VCaP (cell line): ENCODE data around the gene CCDC24.

Experiments used
- H3K27ac ChIP-seq: fragments of 450-650 bp; 2 replicates; pipeline ENCODE4 v1.5.1; 2017
- TF ChIP-seq, protein P1 (sequence below): fragments of 450-650 bp; conservative IDR thresholded peaks from 2 replicates; pipeline ENCODE4 v1.5.1; 2017; ENCODE audit warnings: mild to moderate bottlenecking, moderate library complexity

The CCDC24 gene

GRCh38 chr1:44002606-44003157 is 11.3 kb downstream of the CCDC24 start:
- TF ChIP-seq, protein P1, sequence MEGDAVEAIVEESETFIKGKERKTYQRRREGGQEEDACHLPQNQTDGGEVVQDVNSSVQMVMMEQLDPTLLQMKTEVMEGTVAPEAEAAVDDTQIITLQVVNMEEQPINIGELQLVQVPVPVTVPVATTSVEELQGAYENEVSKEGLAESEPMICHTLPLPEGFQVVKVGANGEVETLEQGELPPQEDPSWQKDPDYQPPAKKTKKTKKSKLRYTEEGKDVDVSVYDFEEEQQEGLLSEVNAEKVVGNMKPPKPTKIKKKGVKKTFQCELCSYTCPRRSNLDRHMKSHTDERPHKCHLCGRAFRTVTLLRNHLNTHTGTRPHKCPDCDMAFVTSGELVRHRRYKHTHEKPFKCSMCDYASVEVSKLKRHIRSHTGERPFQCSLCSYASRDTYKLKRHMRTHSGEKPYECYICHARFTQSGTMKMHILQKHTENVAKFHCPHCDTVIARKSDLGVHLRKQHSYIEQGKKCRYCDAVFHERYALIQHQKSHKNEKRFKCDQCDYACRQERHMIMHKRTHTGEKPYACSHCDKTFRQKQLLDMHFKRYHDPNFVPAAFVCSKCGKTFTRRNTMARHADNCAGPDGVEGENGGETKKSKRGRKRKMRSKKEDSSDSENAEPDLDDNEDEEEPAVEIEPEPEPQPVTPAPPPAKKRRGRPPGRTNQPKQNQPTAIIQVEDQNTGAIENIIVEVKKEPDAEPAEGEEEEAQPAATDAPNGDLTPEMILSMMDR: no peak; the same call in 1 of the 2 replicates
- no peak overlapping the region for H3K27ac ChIP-seq

DNA sequence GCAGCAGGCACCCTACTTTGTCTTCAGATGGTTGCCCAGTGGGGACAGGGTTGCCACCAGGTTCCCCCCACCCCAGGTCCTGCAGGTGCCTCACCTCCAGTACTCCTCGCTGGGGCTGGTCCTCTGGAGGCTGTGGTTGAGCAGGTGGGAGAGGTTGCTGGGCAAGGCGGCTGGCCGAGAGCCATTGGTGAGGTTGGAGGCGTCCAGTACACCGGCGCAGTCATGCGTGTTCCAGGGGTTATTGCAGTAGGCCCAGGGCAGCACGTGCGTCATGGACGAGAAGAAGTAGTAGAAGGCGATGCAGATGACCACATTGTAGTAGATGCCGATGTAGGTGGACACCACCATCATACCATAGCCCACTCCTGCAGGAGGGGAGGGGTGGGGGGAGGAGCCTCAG is 16.9 kb downstream of the CCDC24 start:
- no peak overlapping the region for H3K27ac ChIP-seq
- TF ChIP-seq, protein P1: no peak

- H3K27ac ChIP-seq: no peak overlapping the region
- TF ChIP-seq, protein P1: no peak
Observed at GRCh38 chr1:44010935-44011471, 19.6 kb downstream of the CCDC24 start.

GRCh38 chr1:44012404-44012803 is 21.0 kb downstream of the CCDC24 start:
- no peak overlapping the region for H3K27ac ChIP-seq
- TF ChIP-seq, protein P1: no peak

GRCh38 chr1:44012941-44013609 is 21.7 kb downstream of the CCDC24 start:
- TF ChIP-seq, protein P1: no peak
- H3K27ac ChIP-seq: no peak overlapping the region

DNA sequence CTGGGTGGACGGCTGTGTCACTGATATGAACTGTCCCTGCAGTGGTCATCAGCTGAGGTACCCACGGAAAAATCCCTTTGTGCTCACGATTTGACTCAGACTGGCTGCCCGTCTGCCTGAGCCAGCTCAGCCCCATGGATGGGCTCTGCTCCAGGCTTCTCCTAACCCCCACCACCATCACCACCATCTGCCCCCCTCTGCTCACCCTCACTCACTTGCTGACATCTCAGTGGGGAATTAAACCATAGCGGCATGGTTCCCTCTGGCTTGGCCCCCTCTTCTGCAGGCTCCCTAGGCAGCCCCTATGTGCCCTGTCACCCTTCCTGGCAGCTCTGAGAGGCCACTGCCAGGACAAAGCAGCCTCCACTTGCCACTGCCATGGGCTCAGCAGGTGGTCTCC is 22.6 kb downstream of the CCDC24 start:
- no peak overlapping the region for H3K27ac ChIP-seq
- TF ChIP-seq, protein P1: no peak

- H3K27ac ChIP-seq: no peak overlapping the region
- TF ChIP-seq, protein P1: no peak
Observed at GRCh38 chr1:44014365-44015104, 23.1 kb downstream of the CCDC24 start.
